Posterior cingulate gyrus (tissue), 11 donors: ENCODE measurements around the gene FAM217A.

Experiments
- DNase-seq, 10 donors: peaks; one replicate each; pipeline versions ENCODE4 v3.0.0 to v3.0.0-alpha.2; 2020 to 2021; ENCODE audit warnings: mixed read lengths in 3 of 10
- intact Hi-C: fragments of 100-400 bp; cut with DNase I; formaldehyde crosslinking; loops from one replicate; pipeline ENCODE4 v1.15.1; 2023

FAM217A gene

GRCh38 chr6:4023240-4023639, 55.7 kb downstream of the FAM217A start:
- DNase-seq, result no peak
- intact Hi-C loops, result no loop called here

GRCh38 chr6:4021854-4022695, 56.9 kb downstream of the FAM217A start:
- intact Hi-C loops, result no loop called here
- DNase-seq, result no peak

GRCh38 chr6:4021133-4021853, 57.6 kb downstream of the FAM217A start:
- intact Hi-C loops, result no loop called here
- DNase-seq, result peak; percentile 94 to 99 (median 96)

- DNase-seq, result no peak
- intact Hi-C loops, result no loop called here
These were observed 58.2 kb downstream of the FAM217A start for GRCh38 chr6:4020822-4021132.

GRCh38 chr6:4018924-4019236, 60.1 kb downstream of the FAM217A start:
- intact Hi-C loops, result loop anchor here (1.0 kb wide), 1 partner anchor 116 kb away; the partner anchor contains the start of gene ECI2
- DNase-seq, result no peak
